ENCODE measurements around the gene TRAF7. TPM values are rescaled to one million over a fixed set of nuclear protein-coding genes. Genes with fewer than 3 reads are reported as not detected.

Gene TRAF7
- total and polyA plus RNA-seq, 2 of the 13 experiments (the other 11 are each of a cell fraction or from before 2014, with no cell fraction given) = 47.9 to 65.6 TPM

- TF ChIP-seq FOXC1 (CRISPR knock-in tag; IDR thresholded peaks at IDR 0.05; ENCODE audit: borderline replicate concordance) (peak; percentile 96), STAT6 (CRISPR knock-in tag; IDR thresholded peaks at IDR 0.05; ENCODE audit: borderline replicate concordance) (no peak), IKZF5 (CRISPR knock-in tag; IDR thresholded peaks at IDR 0.05) (0 out of 2 replicates have a peak, but pooled peaks have one; percentile 40), ERF (CRISPR knock-in tag; IDR thresholded peaks at IDR 0.05) (peak; percentile 97), PRPF4 (IDR thresholded peaks at IDR 0.05; ENCODE audit: low read depth, low read length, poor library complexity, severe bottlenecking) (no peak), ZBTB20 (CRISPR knock-in tag; IDR thresholded peaks at IDR 0.05; ENCODE audit: borderline replicate concordance, low read depth) (peak; percentile 70; the same call in 1 of the 2 replicates), PHF20 (CRISPR knock-in tag; IDR thresholded peaks at IDR 0.05) (peak; percentile 63; the same call in 1 of the 2 replicates), MTERF4 (CRISPR knock-in tag; IDR thresholded peaks at IDR 0.05) (no peak), SIX4 (CRISPR knock-in tag; IDR thresholded peaks at IDR 0.05) (peak; percentile 23; the same call in 1 of the 2 replicates), THRA (CRISPR knock-in tag; IDR thresholded peaks at IDR 0.05; ENCODE audit: borderline replicate concordance) (peak; percentile 24), SRY (CRISPR knock-in tag; IDR thresholded peaks at IDR 0.05) (peak; percentile 86), THAP8 (CRISPR knock-in tag; IDR thresholded peaks at IDR 0.05; ENCODE audit: borderline replicate concordance) (no peak), ZNF280D (CRISPR knock-in tag; IDR thresholded peaks at IDR 0.05) (no peak; the same call in 1 of the 2 replicates), ATF4 (CRISPR knock-in tag; IDR thresholded peaks at IDR 0.05) (no peak), IRX3 (CRISPR knock-in tag; IDR thresholded peaks at IDR 0.05; ENCODE audit: borderline replicate concordance, low read depth) (peak; percentile 62; the same call in 1 of the 2 replicates)
Measured at GRCh38 chr16:2155091-2155950, at the start of gene TRAF7 (continued).
